A549 (cell line): ENCODE results near the gene GULP1.

ENCODE experiments used
- CTCF ChIP-seq: fragments of >200 bp; sonication (Bioruptor Twin); formaldehyde crosslinking; IDR thresholded peaks from 3 replicates; pipeline ENCODE4 v1.5.1; 2016
- EP300 ChIP-seq, 2 experiments: fragments of >200 bp; sonication (Bioruptor Twin); formaldehyde crosslinking; IDR thresholded peaks; 2 replicates in 1 of 2; 3 replicates in 1 of 2; pipeline ENCODE4 v1.6.1; 2016 to 2017
- JUN ChIP-seq, 2 experiments: fragments of >200 bp; sonication (Bioruptor Twin); formaldehyde crosslinking; IDR thresholded peaks; 2 replicates in 1 of 2; 3 replicates in 1 of 2; pipeline ENCODE4 v1.6.1; 2016 to 2017
- MAX ChIP-seq: IDR thresholded peaks from 2 replicates; pipeline ENCODE4 v1.6.1; 2012
- POLR2A ChIP-seq: IDR thresholded peaks from 2 replicates; pipeline ENCODE4 v1.6.1; 2012; ENCODE audit warnings: mild to moderate bottlenecking, low read length
- RAD21 ChIP-seq, 2 experiments: fragments of >200 bp in 1 of 2; sonication (Bioruptor Twin) in 1 of 2; formaldehyde crosslinking in 1 of 2; IDR thresholded peaks in 1 of 2; conservative IDR thresholded peaks in 1 of 2; 2 replicates in 1 of 2; 3 replicates in 1 of 2; pipeline ENCODE4 v1.6.1; 2012 to 2018; ENCODE audit warnings: inconsistent platforms in 1 of 2
- ZSCAN20 ChIP-seq: fragments of 250-450 bp; sonication (Bioruptor Pico); IDR thresholded peaks from 2 replicates; pipeline ENCODE4 v1.8.0; 2022; ENCODE audit warnings: mild to moderate bottlenecking, moderate library complexity

- TF ChIP-seq EP300 (IDR thresholded peaks at IDR 0.05) (no peak), ZSCAN20 (CRISPR knock-in tag) (no peak), JUN (IDR thresholded peaks at IDR 0.05) (no peak), RAD21 (conservative IDR thresholded peaks at IDR 0.05 in 1 of 2, IDR thresholded peaks at IDR 0.05 in 1 of 2) (no peak), CTCF (no peak), MAX (no peak), POLR2A (no peak)
These were observed 142.3 kb downstream of the GULP1 start for GRCh38 chr2:188434018-188434417.
